NCI-H2081 treated with DMSO at 0.1 percent for 48 hours (cell line): ENCODE measurements around the gene LGALS7.

Experiments used
- DNase-seq: peaks from one replicate; lab custom pipeline; 2025; lab: John Stamatoyannopoulos, UW

The LGALS7 gene

GRCh38 chr19:38739440-38740256 lies 33.7 kb downstream of the LGALS7 start:
- DNase-seq: no peak

GRCh38 chr19:38737921-38738737 lies 35.2 kb downstream of the LGALS7 start:
- no peak for DNase-seq

GRCh38 chr19:38737281-38737865 lies 35.9 kb downstream of the LGALS7 start:
- DNase-seq: no peak

- no peak for DNase-seq
Measured at GRCh38 chr19:38736413-38737280, 36.7 kb downstream of the LGALS7 start.

- no peak for DNase-seq
Measured at GRCh38 chr19:38736036-38736412, 37.3 kb downstream of the LGALS7 start.

GRCh38 chr19:38735257-38735686 lies 38.0 kb downstream of the LGALS7 start:
- DNase-seq: no peak

- DNase-seq: no peak
Measured at GRCh38 chr19:38734426-38735256, 38.7 kb downstream of the LGALS7 start.

- DNase-seq: no peak
Measured at GRCh38 chr19:38734176-38734425, 39.2 kb downstream of the LGALS7 start.

- no peak for DNase-seq
Measured at GRCh38 chr19:38733493-38734175, 39.7 kb downstream of the LGALS7 start.

GRCh38 chr19:38733241-38733492 lies 40.1 kb downstream of the LGALS7 start:
- DNase-seq: no peak

- DNase-seq: no peak
Measured at GRCh38 chr19:38731654-38732301, 41.5 kb downstream of the LGALS7 start.

GRCh38 chr19:38730731-38731589 lies 42.4 kb downstream of the LGALS7 start:
- no peak for DNase-seq

- no peak for DNase-seq
Measured at GRCh38 chr19:38730470-38730730, 42.9 kb downstream of the LGALS7 start.

GRCh38 chr19:38729653-38730469 lies 43.5 kb downstream of the LGALS7 start:
- DNase-seq: no peak

- DNase-seq: no peak
Measured at GRCh38 chr19:38728752-38729541, 44.4 kb downstream of the LGALS7 start.

- no peak for DNase-seq
Measured at GRCh38 chr19:38727868-38728660, 45.3 kb downstream of the LGALS7 start.

- no peak for DNase-seq
Measured at GRCh38 chr19:38727306-38727867, 45.9 kb downstream of the LGALS7 start.
